ENCODE data around the gene EPS8L1. TPM values are rescaled to one million over a fixed set of nuclear protein-coding genes. Genes with fewer than 3 reads are reported as not detected.

The EPS8L1 gene
- total and polyA plus RNA-seq, 8 donors: 5.3 to 37.5 (median 14.3) TPM

DNA sequence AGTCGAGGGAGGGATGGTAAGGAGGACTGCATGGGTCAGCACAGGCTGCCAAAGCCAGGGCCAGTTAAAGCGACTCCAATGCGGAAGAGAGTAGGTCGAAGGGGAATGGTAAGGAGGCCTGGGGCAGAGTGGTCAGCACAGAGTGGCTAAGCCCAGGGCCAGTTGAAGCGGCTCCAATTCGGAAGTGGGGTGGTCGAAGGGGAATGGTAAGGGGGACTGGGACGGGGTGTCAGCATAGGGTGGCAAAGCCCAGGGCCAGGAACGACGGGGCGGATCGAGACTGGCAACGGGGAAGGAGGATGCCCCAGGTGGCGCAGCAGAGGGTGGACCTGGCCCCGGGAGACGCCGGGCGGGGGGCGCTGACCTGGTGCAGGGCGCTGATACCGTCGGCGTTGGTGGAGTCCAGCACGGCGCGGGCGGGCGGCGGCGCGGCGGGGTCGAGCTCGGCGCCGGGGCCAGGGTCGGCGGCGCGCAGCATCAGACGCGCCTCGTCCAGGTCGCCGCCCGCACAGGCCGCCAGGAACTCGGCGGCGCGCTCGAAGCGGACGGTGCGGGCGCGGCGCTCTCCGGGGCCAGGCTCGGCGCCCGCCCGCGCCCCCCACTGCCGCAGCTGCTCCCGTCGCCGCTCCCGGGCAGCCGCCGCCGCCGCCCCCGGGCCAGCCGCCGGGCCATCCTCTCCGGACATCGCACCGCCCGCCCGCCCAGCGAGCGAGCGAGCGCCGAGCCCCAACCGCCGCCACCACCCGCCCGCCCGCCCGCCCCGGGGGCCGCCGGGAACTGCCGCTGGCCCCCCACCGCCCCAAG lies 41.4 kb downstream of the EPS8L1 start, which contains the start of gene PPP1R12C:
Gene PPP1R12C (minus strand): TSS at position 779 of the 804 bp plus-strand sequence. CDS start 94 bp downstream, at position 685.
- intact Hi-C loops (cut with DNase I): no loop called here

DNA sequence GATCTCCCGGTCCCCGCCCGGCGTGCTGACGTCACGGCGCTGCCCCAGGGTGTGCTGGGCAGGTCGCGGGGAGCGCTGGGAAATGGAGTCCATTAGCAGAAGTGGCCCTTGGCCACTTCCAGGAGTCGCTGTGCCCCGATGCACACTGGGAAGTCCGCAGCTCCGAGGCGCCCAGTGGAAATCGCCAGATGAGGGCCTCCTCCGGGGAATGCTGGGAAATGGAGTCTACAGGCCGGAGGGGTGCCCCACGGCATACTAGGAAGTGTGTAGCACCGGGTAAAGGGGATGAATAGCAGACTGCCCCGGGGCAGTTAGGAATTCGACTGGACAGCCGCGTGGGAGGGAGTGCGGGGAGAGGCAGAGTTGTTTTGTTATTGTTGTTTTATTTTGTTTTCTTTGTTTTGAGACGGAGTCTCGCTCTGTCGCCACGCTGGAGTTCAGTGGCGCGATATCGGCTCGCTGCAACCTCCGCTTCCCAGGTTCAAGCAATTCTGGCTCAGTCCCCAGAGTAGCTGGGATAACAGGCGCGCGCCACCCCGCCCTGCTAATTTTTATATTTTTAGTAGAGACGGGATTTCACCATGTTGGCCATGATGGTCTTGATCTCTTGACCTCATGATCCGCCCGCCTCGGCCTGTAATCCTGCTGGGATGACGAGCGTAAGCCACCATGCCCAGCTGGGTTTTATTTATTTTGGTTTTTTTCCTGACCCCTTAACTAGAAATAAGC lies 42.2 kb downstream of the EPS8L1 start:
- Histone ChIP-seq H3K4me1 (peaks cover 21 to 49% of the 10 kb centered on the region in 2 donors), H3K27ac (peak overlapping the region; percentile 76 to 86), H3K27me3 (peaks cover 0 to 5% of the 10 kb centered on the region in 2 donors), H3K36me3 (peaks cover 0 to 2% of the 10 kb centered on the region in 2 donors), H3K4me3 (peak overlapping the region; percentile 44 to 91), H3K9me3 (no peaks in the 10 kb centered on the region)
- TF ChIP-seq, protein P1, sequence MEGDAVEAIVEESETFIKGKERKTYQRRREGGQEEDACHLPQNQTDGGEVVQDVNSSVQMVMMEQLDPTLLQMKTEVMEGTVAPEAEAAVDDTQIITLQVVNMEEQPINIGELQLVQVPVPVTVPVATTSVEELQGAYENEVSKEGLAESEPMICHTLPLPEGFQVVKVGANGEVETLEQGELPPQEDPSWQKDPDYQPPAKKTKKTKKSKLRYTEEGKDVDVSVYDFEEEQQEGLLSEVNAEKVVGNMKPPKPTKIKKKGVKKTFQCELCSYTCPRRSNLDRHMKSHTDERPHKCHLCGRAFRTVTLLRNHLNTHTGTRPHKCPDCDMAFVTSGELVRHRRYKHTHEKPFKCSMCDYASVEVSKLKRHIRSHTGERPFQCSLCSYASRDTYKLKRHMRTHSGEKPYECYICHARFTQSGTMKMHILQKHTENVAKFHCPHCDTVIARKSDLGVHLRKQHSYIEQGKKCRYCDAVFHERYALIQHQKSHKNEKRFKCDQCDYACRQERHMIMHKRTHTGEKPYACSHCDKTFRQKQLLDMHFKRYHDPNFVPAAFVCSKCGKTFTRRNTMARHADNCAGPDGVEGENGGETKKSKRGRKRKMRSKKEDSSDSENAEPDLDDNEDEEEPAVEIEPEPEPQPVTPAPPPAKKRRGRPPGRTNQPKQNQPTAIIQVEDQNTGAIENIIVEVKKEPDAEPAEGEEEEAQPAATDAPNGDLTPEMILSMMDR (IDR thresholded peaks at IDR 0.05): no peak
- DNase-seq: peak; percentile 98 to 100 (median 100)
- intact Hi-C loops (cut with DNase I): no loop called here
- peak; percentile 92 for ATAC-seq

More for the DNA sequence above, 41.4 kb downstream of the EPS8L1 start, which contains the start of gene PPP1R12C:
- Histone ChIP-seq H3K9me3 (no peaks in the 10 kb centered on the region), H3K4me1 (peaks cover 21 to 52% of the 10 kb centered on the region in 2 donors), H3K4me3 (peak within 1 kb of the TSS; percentile 61 to 91), H3K27ac (peak within 1 kb of the TSS; percentile 76 to 86), H3K27me3 (peaks cover 0 to under 1% of the 10 kb centered on the region in 2 donors), H3K36me3 (peaks cover 0 to 10% of the 10 kb centered on the region in 2 donors)
- ATAC-seq (no peak), DNase-seq (peak in 2 of 4 donors; percentile 14 to 19)
- TF ChIP-seq, protein P1 (IDR thresholded peaks at IDR 0.05): no peak

DNA sequence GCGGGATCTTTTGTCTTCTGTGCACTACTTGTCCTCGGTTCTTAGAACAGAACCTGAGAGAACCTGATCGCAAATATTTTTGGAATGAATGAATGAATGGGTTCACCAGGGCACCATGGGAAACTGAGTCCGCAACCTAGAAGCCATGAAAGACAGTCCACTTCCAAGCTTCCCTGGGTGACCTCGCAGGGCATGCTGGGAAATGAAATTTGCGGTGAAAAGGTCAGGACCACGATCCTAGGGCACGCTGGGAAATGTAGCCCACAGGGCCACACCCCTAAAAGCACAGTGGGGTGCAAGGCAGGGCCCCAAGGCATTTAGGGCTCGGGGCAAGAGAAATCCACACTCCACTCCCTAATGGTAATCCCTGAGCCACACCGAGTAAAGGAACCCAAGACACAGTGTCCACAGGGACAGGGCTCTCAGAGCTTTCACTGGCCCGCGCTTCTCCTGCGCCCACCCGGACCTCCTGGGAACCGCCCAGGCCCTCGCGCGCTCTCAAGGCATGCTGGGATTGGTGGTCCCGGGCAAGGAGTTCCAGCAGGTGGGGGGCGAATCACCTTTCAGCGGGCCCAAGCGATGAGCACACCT lies 42.8 kb downstream of the EPS8L1 start:
- peak; percentile 39 for ATAC-seq
- intact Hi-C loops (cut with DNase I): no loop called here
- peak in 3 of 4 donors; percentile 6 to 76 (median 16) for DNase-seq
- Histone ChIP-seq H3K36me3 (no peaks in the 10 kb centered on the region), H3K4me3 (peak overlapping the region; percentile 44 to 91), H3K9me3 (no peaks in the 10 kb centered on the region), H3K27me3 (peaks cover 0 to 11% of the 10 kb centered on the region in 2 donors), H3K27ac (peak overlapping the region; percentile 76 to 86), H3K4me1 (peaks cover 15 to 43% of the 10 kb centered on the region in 2 donors)
- TF ChIP-seq, protein P1 (IDR thresholded peaks at IDR 0.05): no peak

GRCh38 chr19:55119053-55119452 lies 43.4 kb downstream of the EPS8L1 start:
- Histone ChIP-seq H3K4me3 (peak overlapping the region in 1 of 2 donors; percentile 91), H3K27me3 (peaks cover 0 to 17% of the 10 kb centered on the region in 2 donors), H3K4me1 (peaks cover 15 to 37% of the 10 kb centered on the region in 2 donors), H3K9me3 (no peaks in the 10 kb centered on the region), H3K27ac (no peak overlapping the region), H3K36me3 (no peaks in the 10 kb centered on the region)
- no peak for ATAC-seq
- TF ChIP-seq, protein P1 (IDR thresholded peaks at IDR 0.05): no peak
- intact Hi-C loops (cut with DNase I): no loop called here
- no peak for DNase-seq
